SK-N-SH (cell line): Measurements from ENCODE around the gene BEGAIN. TPM values are rescaled to one million over a fixed set of nuclear protein-coding genes. Genes with fewer than 3 reads are reported as not detected.

Experiments used
- CTCF ChIA-PET: fragments of 300-600, 350-600 bp; formaldehyde crosslinking; extraction: SDS; loops from one replicate; lab custom pipeline; 2021; lab: Yijun Ruan, JAX
- POLR2A ChIA-PET: fragments of 350-600 bp; sonication (Branson Sonifier 250); formaldehyde crosslinking; extraction: SDS; loops from one replicate; lab custom pipeline; 2020; ENCODE audit warnings: antibody characterized with exemption, inconsistent platforms; lab: Yijun Ruan, JAX
- DNase-seq: peaks from one replicate; pipeline ENCODE4 v3.0.0; 2012
- H2AFZ ChIP-seq: fragments of 200-600 bp; sonication (generic); 2 replicates; pipeline ENCODE4 v1.8.1; 2016; ENCODE audit warnings: antibody characterized with exemption, mild to moderate bottlenecking, low read depth
- H3F3A ChIP-seq: fragments of 200-600 bp; sonication (generic); replicated peaks from 2 replicates; pipeline ENCODE3; 2016; ENCODE audit warnings: antibody characterized with exemption, mild to moderate bottlenecking; ENCODE audit not compliant: insufficient read depth
- H3K27ac ChIP-seq, 2 experiments: fragments of 200-500 bp in 1 of 2; fragments of 200-600 bp in 1 of 2; sonication (Bioruptor generic) in 1 of 2; sonication (generic), shearing (Covaris generic) in 1 of 2; 2 replicates each; pipeline versions ENCODE4 v1.5.1 to v1.6.1; 2014 to 2016; ENCODE audit warnings: low read depth in 2 of 2, inconsistent platforms in 1 of 2, low read length in 1 of 2, mild to moderate bottlenecking in 1 of 2, mixed read lengths in 1 of 2
- H3K27me3 ChIP-seq: fragments of 200-600 bp; sonication (generic), shearing (Covaris generic); 2 replicates; pipeline ENCODE4 v1.6.1; 2016; ENCODE audit warnings: mixed run types; ENCODE audit not compliant: insufficient read depth
- H3K36me3 ChIP-seq, 2 experiments: fragments of 200-500 bp in 1 of 2; fragments of 200-600 bp in 1 of 2; sonication (Bioruptor generic) in 1 of 2; sonication (generic) in 1 of 2; replicated peaks in 1 of 2; 2 replicates each; pipeline versions ENCODE3 to v1.5.1; 2014 to 2016; ENCODE audit warnings: low read length in 1 of 2, mild to moderate bottlenecking in 1 of 2; ENCODE audit not compliant: insufficient read depth in 2 of 2, control insufficient read depth in 1 of 2
- H3K4me1 ChIP-seq, 2 experiments: fragments of 200-500 bp in 1 of 2; fragments of 200-600 bp in 1 of 2; sonication (Bioruptor generic) in 1 of 2; sonication (generic), shearing (Covaris generic) in 1 of 2; 2 replicates each; pipeline versions ENCODE4 v1.5.1 to v1.6.1; 2014 to 2016; ENCODE audit warnings: low read depth in 1 of 2, low read length in 1 of 2, mixed run types in 1 of 2; ENCODE audit not compliant: insufficient read depth in 2 of 2, control insufficient read depth in 1 of 2
- H3K4me2 ChIP-seq: fragments of 200-600 bp; sonication (generic), shearing (Covaris generic); 2 replicates; pipeline ENCODE4 v1.6.1; 2017; ENCODE audit warnings: mixed run types
- H3K4me3 ChIP-seq, 2 experiments: fragments of 200-500 bp in 1 of 2; fragments of 200-600 bp in 1 of 2; sonication (Bioruptor generic) in 1 of 2; sonication (generic), shearing (Covaris generic) in 1 of 2; 2 replicates each; pipeline versions ENCODE4 v1.5.1 to v1.8.1; 2014 to 2016; ENCODE audit warnings: low read depth in 2 of 2, inconsistent platforms in 1 of 2, low read length in 1 of 2, mild to moderate bottlenecking in 1 of 2, mixed read lengths in 1 of 2, moderate library complexity in 1 of 2
- H3K79me2 ChIP-seq: fragments of 200-600 bp; sonication (generic); 2 replicates; pipeline ENCODE4 v1.8.1; 2017; ENCODE audit warnings: mild to moderate bottlenecking; ENCODE audit not compliant: insufficient read depth
- H3K9ac ChIP-seq: fragments of 200-600 bp; sonication (generic); 2 replicates; pipeline ENCODE4 v1.6.1; 2017; ENCODE audit warnings: mixed run types
- H3K9me2 ChIP-seq: fragments of 200-600 bp; sonication (generic); 2 replicates; pipeline ENCODE4 v1.6.1; 2017; ENCODE audit warnings: mixed run types
- H3K9me3 ChIP-seq: fragments of 200-600 bp; sonication (generic); 2 replicates; pipeline ENCODE4 v1.6.1; 2017; ENCODE audit warnings: mixed run types, mild to moderate bottlenecking, moderate library complexity
- H4K20me1 ChIP-seq: fragments of 200-600 bp; sonication (generic); 2 replicates; pipeline ENCODE4 v1.6.1; 2017; ENCODE audit warnings: mild to moderate bottlenecking, mixed run types; ENCODE audit not compliant: insufficient read depth
- EZH2phosphoT487 ChIP-seq: fragments of 200-600 bp; sonication (generic); IDR thresholded peaks from 2 replicates; pipeline ENCODE4 v1.6.1; 2017; ENCODE audit warnings: low read depth, mixed run types, mild to moderate bottlenecking, antibody characterized with exemption, moderate library complexity, borderline replicate concordance
- FOSL2 ChIP-seq: IDR thresholded peaks from 2 replicates; pipeline ENCODE4 v1.4.0; 2012; ENCODE audit warnings: low read depth, mild to moderate bottlenecking, moderate library complexity, borderline replicate concordance
- FOXJ3 ChIP-seq: sonication (generic); formaldehyde crosslinking; IDR thresholded peaks from 2 replicates; pipeline ENCODE4 v1.5.1; 2020; ENCODE audit warnings: mild to moderate bottlenecking, missing genetic modification reagents
- GABPA ChIP-seq: IDR thresholded peaks from 2 replicates; pipeline ENCODE4 v1.4.0; 2012; ENCODE audit warnings: low read depth, mild to moderate bottlenecking
- NRF1 ChIP-seq: IDR thresholded peaks from 2 replicates; pipeline ENCODE4 v1.6.1; 2012; ENCODE audit warnings: low read depth, mild to moderate bottlenecking, low read length
- RAD21 ChIP-seq: IDR thresholded peaks from 2 replicates; pipeline ENCODE4 v1.6.1; 2012; ENCODE audit warnings: mild to moderate bottlenecking, low read length
- RCOR1 ChIP-seq: fragments of 150-350 bp; IDR thresholded peaks from 2 replicates; pipeline ENCODE4 v1.6.1; 2017; ENCODE audit warnings: antibody characterized with exemption, low read length
- RFX5 ChIP-seq: IDR thresholded peaks from 2 replicates; pipeline ENCODE4 v1.6.1; 2012; ENCODE audit warnings: mild to moderate bottlenecking, improper control_type of control experiment, low read length
- SIN3A ChIP-seq: IDR thresholded peaks from 2 replicates; pipeline ENCODE4 v1.6.1; 2012; ENCODE audit warnings: low read depth, mild to moderate bottlenecking, low read length, moderate library complexity, borderline replicate concordance
- USF2 ChIP-seq: fragments of 150-350 bp; IDR thresholded peaks from 2 replicates; pipeline ENCODE4 v1.6.1; 2017; ENCODE audit warnings: antibody characterized with exemption, low read length, low read depth, borderline replicate concordance
- ZBTB33 ChIP-seq: IDR thresholded peaks from 2 replicates; pipeline ENCODE4 v1.4.0; 2012; ENCODE audit warnings: low read depth, borderline replicate concordance
- WGBS: methylation state at CpG from one replicate; pipeline ENCODE4 v1.1.6; 2017; ENCODE audit warnings: low lambda C conversion rate; 5-methylcytosine and 5-hydroxymethylcytosine counted together
- polyA plus RNA-seq, 3 experiments: library from polyadenylated mRNA; depleted of rRNA; stranded (reverse); fragments of >200 nt; gene quantifications; 2 replicates each; pipeline ENCODE4 v1.2.3, GENCODE V29; 2012
- TF ChIP-seq, protein P1 (sequence below): IDR thresholded peaks from 2 replicates; pipeline ENCODE4 v1.6.1; 2012; ENCODE audit warnings: mild to moderate bottlenecking, low read depth, low read length, moderate library complexity
- TF ChIP-seq, protein P2 (sequence below): fragments of 150-350 bp; IDR thresholded peaks from 2 replicates; pipeline ENCODE4 v1.6.1; 2016; ENCODE audit warnings: mild to moderate bottlenecking, low read depth, low read length
- TF ChIP-seq, protein P3 (sequence below): fragments of 200-600 bp; sonication (generic); IDR thresholded peaks from 2 replicates; pipeline ENCODE4 v1.6.1; 2017; ENCODE audit warnings: antibody characterized with exemption, mild to moderate bottlenecking, moderate library complexity
- TF ChIP-seq, protein P4 (sequence below): IDR thresholded peaks from 2 replicates; pipeline ENCODE4; 2012

The BEGAIN gene
- polyA plus RNA-seq, 1 of the 3 experiments (the other 2 are of a cell fraction): 4.2 TPM

GRCh38 chr14:100548295-100548655, 38.9 kb downstream of the BEGAIN start (continued):
- TF ChIP-seq, protein P1, sequence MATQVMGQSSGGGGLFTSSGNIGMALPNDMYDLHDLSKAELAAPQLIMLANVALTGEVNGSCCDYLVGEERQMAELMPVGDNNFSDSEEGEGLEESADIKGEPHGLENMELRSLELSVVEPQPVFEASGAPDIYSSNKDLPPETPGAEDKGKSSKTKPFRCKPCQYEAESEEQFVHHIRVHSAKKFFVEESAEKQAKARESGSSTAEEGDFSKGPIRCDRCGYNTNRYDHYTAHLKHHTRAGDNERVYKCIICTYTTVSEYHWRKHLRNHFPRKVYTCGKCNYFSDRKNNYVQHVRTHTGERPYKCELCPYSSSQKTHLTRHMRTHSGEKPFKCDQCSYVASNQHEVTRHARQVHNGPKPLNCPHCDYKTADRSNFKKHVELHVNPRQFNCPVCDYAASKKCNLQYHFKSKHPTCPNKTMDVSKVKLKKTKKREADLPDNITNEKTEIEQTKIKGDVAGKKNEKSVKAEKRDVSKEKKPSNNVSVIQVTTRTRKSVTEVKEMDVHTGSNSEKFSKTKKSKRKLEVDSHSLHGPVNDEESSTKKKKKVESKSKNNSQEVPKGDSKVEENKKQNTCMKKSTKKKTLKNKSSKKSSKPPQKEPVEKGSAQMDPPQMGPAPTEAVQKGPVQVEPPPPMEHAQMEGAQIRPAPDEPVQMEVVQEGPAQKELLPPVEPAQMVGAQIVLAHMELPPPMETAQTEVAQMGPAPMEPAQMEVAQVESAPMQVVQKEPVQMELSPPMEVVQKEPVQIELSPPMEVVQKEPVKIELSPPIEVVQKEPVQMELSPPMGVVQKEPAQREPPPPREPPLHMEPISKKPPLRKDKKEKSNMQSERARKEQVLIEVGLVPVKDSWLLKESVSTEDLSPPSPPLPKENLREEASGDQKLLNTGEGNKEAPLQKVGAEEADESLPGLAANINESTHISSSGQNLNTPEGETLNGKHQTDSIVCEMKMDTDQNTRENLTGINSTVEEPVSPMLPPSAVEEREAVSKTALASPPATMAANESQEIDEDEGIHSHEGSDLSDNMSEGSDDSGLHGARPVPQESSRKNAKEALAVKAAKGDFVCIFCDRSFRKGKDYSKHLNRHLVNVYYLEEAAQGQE: no peak
- TF ChIP-seq, protein P2, sequence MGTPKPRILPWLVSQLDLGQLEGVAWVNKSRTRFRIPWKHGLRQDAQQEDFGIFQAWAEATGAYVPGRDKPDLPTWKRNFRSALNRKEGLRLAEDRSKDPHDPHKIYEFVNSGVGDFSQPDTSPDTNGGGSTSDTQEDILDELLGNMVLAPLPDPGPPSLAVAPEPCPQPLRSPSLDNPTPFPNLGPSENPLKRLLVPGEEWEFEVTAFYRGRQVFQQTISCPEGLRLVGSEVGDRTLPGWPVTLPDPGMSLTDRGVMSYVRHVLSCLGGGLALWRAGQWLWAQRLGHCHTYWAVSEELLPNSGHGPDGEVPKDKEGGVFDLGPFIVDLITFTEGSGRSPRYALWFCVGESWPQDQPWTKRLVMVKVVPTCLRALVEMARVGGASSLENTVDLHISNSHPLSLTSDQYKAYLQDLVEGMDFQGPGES: no peak
- no peak for TF ChIP-seq FOSL2
- TF ChIP-seq RFX5: no peak
- no peak for TF ChIP-seq RCOR1
- TF ChIP-seq GABPA: no peak
- no peak for TF ChIP-seq FOXJ3 (CRISPR knock-in tag)

DNA sequence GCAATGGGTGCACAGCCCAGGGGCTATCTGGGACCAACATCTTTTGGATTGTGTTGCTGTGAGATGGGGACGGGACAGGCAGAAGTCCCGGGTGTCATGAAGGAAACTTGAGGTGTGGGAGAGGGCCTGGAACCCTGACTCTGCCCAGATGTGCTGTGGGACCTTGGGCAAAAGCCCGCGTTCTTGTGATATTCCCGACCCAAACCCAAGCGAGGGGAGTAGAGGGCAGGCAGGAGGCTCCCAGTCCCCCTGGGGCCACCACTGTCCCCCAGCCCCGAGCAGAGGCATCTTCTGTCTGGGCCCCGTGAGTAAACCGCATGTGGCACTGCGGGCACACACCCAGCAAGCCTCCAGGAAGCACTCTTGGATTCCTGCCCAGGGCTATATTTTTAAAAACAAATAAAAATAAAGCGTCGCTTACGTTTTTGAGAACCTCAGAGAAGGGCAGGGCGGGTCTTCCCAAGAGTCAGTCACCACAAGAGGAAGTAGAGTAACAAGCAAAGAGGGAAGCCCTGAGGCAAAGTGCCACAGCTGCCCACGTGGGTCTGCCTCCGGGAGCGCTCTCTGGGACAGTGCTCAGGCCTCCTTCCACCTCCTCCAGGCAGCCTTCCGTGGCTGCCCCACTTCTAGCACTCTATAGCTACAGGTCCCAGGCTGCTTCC, 39.5 kb downstream of the BEGAIN start:
- H3K79me2 ChIP-seq: no peaks in the 10 kb centered on the region
- peak overlapping the region in 1 of 2 experiments; percentile 60; a peak in 2 of 4 replicates for H3K27ac ChIP-seq
- POLR2A ChIA-PET: interaction anchor here (1.1 kb wide), 1 partner anchor 1016 kb away, joined by 3 read pairs; no protein-coding TSS in a partner anchor

More for the DNA sequence above, 39.5 kb downstream of the BEGAIN start:
- peaks cover 0 to 9% of the 10 kb centered on the region in 2 experiments for H3K36me3 ChIP-seq
- no peaks in the 10 kb centered on the region for H3K9me2 ChIP-seq
- H3F3A ChIP-seq: no peaks in the 10 kb centered on the region
- H4K20me1 ChIP-seq: no peaks in the 10 kb centered on the region
- no peak for DNase-seq
- TF ChIP-seq SIN3A (no peak), GABPA (no peak), RAD21 (no peak), EZH2phosphoT487 (no peak), FOSL2 (no peak), ZBTB33 (no peak), USF2 (no peak), NRF1 (no peak)
- TF ChIP-seq, protein P3, sequence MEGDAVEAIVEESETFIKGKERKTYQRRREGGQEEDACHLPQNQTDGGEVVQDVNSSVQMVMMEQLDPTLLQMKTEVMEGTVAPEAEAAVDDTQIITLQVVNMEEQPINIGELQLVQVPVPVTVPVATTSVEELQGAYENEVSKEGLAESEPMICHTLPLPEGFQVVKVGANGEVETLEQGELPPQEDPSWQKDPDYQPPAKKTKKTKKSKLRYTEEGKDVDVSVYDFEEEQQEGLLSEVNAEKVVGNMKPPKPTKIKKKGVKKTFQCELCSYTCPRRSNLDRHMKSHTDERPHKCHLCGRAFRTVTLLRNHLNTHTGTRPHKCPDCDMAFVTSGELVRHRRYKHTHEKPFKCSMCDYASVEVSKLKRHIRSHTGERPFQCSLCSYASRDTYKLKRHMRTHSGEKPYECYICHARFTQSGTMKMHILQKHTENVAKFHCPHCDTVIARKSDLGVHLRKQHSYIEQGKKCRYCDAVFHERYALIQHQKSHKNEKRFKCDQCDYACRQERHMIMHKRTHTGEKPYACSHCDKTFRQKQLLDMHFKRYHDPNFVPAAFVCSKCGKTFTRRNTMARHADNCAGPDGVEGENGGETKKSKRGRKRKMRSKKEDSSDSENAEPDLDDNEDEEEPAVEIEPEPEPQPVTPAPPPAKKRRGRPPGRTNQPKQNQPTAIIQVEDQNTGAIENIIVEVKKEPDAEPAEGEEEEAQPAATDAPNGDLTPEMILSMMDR: no peak
- TF ChIP-seq, protein P4, sequence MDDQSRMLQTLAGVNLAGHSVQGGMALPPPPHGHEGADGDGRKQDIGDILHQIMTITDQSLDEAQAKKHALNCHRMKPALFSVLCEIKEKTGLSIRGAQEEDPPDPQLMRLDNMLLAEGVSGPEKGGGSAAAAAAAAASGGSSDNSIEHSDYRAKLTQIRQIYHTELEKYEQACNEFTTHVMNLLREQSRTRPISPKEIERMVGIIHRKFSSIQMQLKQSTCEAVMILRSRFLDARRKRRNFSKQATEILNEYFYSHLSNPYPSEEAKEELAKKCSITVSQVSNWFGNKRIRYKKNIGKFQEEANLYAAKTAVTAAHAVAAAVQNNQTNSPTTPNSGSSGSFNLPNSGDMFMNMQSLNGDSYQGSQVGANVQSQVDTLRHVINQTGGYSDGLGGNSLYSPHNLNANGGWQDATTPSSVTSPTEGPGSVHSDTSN: no peak
- TF ChIP-seq, protein P2: no peak
- H3K9ac ChIP-seq: no peak overlapping the region
- no peak overlapping the region for H3K4me2 ChIP-seq
- peaks cover 0 to 57% of the 10 kb centered on the region in 2 experiments; a peak in 1 of 4 replicates for H3K4me1 ChIP-seq
- 81% methylated on average over 17 of the region's 18 CpGs for whole genome bisulfite sequencing
- H2AFZ ChIP-seq: no peak overlapping the region
- no peaks in the 10 kb centered on the region for H3K27me3 ChIP-seq
- no peak overlapping the region for H3K4me3 ChIP-seq
- CTCF ChIA-PET: no interaction called here
- no peaks in the 10 kb centered on the region for H3K9me3 ChIP-seq
